GM21360 (cell line): ENCODE measurements around the gene OR10K1.

Source experiments
- ATAC-seq: cut with Tn5 transposase; IDR thresholded peaks from one replicate; pipeline ENCODE4 v1.9.1; 2021; ENCODE audit warnings: mild to moderate bottlenecking, moderate library complexity; ENCODE audit not compliant: unreplicated experiment

Gene OR10K1

GRCh38 chr1:158516966-158517365 lies 55.3 kb downstream of the OR10K1 start:
- ATAC-seq = no peak
